HG03060 (cell line): Measurements from ENCODE around the gene NLGN3.
"Not testable (repeated sequence)": the region's sequence is repeated elsewhere in the genome, so short reads cannot be mapped to it uniquely, and the experiment has no call there.

Source experiments
- ATAC-seq: cut with Tn5 transposase; IDR thresholded peaks from one replicate; pipeline ENCODE4 v1.9.1; 2021; ENCODE audit warnings: low read depth, moderate number of reproducible peaks; ENCODE audit not compliant: unreplicated experiment

NLGN3 gene

DNA sequence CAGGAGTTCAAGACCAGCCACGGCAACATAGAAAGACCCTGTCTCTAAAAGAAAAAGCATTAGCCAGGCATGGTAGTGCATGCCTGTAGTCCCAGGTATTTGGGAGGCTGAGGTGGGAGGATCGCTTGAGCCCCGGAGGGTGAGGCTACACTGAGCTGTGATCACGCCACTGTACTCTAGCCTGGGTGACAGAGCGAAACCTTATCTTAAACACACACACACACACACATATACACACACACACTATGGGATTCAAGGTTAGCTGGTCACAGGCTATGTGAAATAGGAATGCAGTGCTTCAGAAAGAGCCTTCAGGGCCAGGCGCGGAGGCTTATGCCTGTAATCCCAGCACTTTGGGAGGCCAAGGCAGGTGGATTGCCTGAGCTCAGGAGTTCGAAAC, 23.5 kb downstream of the NLGN3 start:
- no peak for ATAC-seq

DNA sequence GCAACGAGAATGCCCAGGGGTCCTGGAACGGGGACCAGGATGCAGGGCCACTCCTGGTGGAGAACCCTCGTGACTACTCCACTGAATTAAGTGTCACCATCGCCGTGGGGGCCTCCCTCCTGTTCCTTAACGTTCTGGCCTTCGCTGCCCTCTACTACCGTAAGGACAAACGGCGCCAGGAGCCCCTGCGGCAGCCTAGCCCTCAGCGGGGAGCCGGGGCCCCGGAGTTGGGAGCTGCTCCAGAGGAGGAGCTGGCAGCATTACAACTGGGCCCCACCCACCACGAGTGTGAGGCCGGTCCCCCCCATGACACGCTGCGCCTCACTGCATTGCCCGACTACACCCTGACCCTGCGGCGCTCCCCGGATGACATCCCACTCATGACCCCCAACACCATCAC, 24.9 kb downstream of the NLGN3 start:
- no peak for ATAC-seq

DNA sequence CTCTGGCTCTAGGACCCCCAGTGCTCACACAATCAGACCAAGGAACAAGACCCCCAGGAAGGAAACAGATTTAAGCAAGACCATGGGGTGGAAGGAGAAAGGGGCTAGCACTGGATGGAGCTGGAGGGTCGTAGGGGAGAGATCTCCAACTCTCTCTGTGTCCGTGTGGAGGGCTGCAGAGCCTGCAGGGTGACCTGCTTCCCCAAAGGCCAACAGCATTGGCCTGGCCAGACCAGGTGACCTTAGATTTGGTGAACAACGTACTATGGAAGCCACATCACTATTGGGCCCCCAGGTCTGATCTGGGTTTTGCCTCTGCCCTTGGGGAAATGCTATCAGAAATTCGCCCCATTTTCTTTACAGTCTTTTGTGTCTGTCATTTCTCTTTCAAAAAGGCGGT, 26.0 kb downstream of the NLGN3 start:
- no peak for ATAC-seq

DNA sequence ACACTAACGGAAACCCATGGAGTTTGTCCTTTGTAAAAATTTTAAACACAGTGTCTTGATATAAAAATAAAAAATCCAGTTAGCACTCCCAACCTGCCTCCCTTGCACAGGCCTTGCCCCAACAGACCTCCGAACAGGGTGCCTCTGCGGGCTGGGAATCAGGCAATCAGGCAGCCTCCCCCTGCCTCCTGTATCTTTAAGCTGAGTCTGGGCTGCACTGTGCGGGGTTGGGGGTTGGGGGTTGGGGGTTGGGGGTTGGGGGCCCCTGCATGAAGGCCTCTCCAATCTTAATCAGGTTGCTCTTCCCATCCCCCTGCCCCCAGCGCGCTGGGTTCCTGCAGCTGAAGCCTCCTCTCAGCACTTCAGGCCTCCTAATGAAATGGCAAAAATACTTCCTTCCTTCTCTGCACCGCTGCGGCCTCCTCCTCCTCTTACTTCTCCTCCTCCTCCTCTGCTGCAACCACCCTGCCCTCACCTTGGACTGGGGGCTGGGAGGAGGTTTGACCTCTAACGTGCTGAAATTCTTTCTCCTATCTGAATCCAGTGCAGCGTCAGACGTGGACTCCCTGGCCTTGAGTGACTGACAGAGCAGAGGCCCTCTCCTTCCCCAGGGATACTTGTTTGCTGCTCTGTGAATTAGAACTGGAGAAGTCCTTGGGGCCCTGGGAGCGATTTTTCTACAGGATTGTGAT, 26.6 kb downstream of the NLGN3 start:
- no peak for ATAC-seq

DNA sequence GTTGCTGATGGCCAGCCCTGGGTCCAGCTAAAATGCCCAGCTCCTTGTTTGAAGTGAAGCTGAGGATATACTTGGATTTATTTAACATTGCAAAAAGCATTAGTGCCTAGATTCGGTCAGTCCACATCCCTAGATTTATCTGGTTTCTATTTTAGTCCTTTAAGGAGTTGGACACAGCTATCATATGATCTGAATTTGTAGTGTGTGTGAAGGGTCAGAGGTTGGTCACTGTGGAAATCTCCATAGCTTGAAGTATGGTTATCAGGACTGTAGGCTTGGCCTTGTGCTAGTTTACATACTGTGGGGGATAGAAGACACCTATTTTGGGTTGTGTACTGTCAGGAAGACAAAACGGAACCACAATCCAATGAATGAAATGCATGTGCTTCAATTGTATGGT, 28.8 kb downstream of the NLGN3 start:
- no peak for ATAC-seq

DNA sequence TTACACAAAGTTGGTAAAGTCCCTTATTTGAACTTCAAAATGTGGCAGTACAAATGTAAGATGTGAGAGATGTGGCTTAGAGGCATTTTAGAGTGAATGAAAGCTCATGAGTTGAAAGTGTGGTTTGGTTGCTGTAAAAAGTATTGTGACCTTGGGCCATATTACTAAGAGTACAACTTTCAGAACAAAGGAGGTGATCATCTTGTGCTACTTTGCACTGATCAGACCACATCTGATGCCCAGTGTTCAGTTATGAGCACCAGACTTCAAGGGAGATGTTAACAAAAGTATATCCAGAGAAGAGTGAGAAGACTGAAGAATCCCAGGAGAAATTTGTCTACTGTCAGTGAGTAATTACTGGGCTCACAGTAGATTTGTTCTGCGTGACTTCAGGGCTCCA, 30.2 kb downstream of the NLGN3 start:
- ATAC-seq: no peak

DNA sequence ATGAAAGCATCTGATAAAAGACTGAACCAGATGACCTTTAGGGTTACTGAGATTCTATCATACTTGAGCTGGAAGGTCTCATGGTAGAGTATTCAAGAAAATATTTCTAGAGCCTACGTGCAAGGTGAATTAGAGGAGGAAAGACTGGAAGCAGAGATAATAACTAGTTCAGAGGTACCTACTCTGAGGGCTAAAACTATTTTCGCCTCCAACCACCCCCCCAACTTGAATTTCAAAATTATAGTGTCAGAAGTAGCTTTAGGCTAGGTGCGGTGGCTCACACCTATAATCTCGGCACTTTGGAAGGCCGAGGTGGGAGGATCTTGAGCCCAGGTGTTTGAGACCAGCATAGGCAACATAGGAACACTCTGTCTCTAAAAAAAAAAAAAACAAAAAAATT, 30.9 kb downstream of the NLGN3 start:
- ATAC-seq: no peak

DNA sequence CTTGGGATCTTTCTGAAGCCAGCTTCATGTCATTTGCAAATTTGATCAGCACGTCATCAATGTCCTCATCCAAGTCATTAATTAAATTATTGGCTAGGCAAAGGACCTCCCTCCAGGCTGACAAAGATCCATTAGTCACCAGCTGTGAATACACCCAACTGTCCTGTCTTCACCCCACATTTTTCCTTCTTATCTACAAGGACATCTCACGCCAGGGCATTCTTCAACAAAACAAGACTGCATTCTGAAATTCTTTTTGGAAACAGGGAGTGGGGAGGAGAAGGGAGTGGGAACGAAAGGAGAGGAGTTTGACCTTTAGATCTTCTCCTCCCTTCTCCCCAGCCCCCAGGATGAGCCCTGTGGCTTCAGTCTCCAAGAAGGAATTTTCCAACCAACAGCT, 32.7 kb downstream of the NLGN3 start:
- ATAC-seq: no peak

DNA sequence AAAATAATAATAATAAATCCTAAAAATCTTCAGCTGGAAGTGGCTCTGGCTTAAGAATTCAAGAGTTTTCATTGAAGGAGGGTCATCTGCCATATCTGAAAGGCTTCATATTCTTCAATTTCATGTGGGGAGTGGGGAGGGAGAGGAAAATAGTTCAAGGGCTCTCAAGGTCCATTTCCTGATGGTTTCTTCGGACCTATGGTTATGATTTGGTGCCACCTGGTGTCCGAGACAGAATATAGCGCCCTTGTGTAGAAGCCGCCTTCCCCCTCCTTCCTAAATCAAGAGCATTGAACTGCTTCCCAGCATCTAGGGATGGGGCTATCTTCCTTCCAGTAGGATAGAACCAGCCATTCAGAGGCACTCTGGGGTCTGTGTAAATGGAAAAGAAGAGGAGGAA, 34.3 kb downstream of the NLGN3 start:
- ATAC-seq: no peak

DNA sequence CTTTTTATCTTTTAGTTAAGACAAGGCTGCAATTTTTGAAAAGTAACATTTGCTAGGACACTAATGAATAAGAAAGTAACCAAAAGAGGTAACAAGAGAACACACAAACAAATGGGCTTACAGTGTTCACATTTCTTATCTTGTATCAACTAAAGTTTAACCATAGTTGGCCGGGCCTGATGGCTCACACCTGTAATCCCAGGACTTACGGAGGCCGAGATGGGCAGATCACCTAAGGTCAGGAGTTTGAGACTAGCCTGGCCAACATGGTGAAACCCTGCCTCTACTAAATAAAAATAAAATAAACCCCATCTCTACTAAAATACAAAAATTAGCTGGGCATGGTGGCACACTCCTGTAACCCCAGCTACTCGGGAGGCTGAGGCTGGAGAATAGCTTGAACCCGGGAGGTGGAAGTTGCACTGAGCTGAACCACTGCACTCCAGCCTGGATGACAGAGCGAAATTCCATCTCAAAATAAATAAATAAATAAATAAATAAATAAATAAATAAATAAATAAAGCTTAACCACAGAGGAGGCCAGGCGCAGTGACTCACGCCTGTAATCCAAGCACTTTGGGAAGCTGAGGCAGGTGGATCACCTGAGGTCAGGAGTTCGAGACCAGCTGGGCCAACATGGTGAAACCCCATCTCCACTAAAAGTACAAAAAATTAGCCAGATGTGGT, 36.1 kb downstream of the NLGN3 start:
- ATAC-seq: not testable (repeated sequence)

DNA sequence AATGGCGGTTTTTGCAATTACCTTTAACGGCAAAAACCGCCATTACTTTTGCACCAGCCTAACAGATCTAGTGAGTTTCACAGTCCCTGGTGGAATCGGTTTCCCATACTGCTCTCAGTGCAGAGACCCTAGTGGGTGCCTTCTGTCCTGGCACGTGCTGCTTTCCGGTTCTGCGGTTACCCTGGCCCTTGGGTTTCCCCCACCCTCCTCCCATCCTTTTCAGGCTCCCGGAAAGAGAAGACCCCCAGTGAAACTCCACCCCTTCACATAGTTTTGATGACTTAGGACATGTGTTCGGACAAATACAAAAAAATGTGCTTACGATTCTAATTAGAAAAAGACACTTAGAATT, 36.9 kb downstream of the NLGN3 start:
- peak; percentile 12 for ATAC-seq

DNA sequence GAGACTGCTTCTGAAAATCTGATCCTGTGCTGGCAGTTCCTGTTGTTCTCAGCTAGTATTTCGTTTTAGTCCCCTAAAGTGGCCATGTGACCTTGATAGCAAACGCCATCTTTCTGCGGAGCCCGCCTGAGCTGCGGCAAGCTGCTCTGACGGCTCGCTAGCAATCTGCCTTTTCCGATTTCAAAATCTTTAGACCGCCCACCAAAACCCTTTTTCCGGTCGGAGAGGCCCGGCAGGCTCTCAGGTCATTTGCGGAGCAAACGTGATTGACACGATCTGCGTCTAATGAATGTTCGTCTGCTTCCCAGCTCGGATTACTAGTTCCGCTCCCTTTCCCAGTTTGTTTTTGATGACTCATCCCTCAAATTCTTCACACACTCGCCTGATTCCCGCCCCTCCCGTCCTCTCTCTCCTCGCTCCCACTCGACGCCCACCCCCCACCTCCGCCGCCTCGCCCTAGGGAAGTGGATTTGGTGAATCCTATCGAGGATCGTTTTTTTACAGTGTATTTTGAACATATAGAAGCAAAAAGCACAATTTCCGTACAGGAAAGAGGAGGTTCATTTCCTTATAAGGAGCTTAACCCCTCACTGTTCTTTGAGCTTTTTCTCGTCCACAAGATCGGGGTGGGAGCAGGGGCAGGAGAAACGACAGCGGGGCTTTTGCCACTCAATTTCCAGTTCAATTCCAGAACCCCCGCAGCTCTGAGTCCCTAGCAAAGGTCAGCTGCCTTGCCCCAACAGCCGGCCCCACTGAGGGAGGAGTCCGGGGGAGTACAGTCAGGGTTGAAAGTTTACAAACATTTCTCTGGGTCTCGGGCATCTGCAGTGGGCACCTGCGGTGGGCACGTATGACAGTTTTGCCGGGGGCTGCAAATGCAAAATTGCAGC, 37.5 kb downstream of the NLGN3 start:
- ATAC-seq: peak; percentile 79

DNA sequence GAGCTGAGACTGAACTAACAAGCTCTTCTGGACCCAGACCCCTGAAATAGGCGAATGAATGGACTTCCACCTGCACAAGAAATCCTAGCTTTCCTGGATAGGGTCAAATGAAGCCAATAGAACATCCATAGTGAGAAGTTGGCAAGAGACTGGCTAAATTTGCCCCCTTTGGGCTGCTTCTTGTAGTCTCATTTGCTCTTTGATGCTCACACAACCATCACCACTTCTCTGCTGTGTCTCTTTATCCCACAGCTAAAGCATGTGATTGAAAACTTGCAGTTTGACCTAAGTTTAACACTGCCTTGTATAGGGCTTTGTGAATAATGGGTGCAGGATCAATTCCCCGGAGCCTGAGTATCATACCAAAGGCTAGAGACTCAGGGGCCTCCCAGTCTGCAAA, 38.2 kb downstream of the NLGN3 start:
- ATAC-seq: no peak

DNA sequence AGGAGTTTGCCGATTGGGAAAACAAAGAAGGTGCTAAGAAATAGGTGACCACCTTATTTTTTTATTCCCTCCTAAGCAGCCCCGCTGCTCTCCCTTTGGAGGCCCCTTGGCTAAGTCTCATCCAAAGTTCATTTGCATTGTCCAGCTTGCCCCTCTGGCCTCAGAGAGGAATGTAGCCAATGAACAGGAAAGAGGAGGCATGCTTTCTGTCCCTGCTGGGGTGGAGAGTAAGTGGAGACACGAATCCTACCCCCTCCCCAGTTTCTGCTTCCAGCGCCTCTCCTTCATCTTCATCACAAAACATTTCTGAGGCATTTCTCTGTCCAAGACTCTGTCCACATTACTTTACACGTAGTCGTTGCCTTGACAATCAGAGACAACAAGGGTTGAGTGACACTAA, 38.7 kb downstream of the NLGN3 start:
- ATAC-seq: no peak

DNA sequence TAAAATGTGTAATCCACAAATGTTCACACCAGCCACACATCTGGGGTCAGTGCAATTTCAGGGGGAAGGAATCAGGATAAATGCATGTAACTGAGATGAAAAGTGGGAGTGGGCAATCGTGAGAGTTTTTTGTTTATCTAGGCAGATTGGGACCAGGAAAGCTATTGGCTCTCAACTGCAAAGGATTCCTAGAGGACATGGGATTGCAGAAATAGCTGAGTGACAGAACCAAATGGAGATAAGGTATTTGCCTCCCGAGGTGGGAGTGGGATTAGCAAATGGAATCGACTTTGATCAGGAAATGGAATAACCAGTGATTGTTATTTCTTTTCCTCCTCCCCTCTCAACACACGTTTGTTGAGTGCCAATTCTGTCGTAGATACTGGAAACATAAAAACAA, 39.5 kb downstream of the NLGN3 start:
- ATAC-seq: no peak

DNA sequence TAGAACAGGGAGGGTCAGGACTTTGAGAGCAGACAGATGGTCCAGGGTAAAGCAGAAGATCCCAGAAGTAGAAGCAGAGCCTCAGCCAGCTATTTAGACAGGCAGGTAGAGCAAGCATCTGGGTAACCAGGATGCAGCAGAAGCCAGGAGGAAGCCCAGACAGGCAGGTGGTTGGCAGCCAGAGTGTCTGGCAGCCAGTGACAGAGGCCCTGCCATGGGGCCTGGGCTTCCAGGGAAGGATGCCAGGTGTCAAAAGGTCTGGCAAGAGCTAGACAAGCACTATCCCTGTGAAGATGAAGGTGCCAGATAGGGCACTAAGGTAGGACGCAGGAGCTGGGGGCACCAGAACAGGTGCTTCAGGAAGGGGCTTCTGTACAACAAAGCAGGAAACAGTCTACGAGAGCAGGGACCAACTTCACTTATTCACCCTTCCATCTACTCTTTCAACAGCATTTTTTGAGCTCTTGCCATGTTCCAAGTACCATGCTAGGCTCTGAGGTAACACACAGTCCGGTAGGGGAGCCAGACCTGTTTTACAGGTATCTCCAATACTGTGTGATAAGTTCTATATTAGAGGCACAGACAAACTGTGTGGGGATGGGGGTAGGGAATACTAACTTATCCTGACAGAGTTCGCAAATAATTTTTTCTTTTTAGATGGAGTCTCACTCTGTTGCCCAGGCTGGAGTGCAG, 40.3 kb downstream of the NLGN3 start:
- ATAC-seq: no peak

DNA sequence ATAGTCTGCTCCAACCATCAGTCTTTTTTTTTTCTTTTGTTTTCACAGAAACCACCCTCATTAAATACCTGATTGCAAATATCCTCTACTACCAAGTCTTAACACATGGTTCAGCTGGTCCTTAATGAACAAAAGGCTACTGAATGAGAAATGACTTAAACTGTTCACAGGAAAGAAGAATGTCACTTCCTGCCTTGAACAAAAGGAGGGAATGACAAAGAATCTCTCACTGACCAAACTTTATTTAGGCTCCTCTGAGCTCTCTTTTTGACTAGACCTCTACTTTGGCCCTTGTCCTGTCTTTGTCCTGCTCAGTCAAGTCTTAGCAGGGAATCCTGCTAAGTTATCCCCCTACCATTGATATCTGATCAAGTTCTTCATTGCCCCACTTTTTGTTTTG, 46.6 kb downstream of the NLGN3 start:
- no peak for ATAC-seq

DNA sequence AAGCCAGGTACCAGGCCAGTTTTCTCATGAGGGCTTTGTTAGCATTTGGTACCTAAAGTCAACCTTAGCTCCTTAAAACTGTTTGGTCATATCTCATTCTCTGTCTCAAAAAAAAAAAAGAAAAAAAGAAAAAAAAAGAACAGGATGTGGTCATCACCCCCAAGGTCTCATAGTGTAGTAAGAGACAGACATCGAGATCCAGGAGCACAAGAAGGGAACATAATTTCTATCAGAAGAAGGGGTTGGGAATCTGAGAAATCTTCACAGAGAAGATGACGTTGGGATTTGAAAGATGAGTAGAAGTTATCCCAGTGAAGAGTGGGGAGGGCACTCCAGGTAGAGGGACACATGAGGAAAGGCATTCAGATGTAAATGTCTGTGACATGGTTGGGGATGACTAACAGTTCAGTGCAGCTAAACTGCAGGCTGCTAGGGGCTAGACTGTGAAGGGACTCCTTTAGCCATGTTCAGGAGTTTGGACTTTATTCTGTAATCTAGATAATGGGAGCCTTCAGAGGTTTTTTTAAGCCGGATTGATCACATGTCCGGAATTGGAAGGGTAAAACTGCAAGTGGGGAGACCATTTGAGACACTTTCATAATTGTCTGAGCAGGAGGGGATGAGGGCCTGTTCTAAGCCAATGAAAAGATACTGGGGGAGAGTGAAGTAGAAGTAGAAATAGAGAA, 51.5 kb downstream of the NLGN3 start:
- ATAC-seq: no peak

DNA sequence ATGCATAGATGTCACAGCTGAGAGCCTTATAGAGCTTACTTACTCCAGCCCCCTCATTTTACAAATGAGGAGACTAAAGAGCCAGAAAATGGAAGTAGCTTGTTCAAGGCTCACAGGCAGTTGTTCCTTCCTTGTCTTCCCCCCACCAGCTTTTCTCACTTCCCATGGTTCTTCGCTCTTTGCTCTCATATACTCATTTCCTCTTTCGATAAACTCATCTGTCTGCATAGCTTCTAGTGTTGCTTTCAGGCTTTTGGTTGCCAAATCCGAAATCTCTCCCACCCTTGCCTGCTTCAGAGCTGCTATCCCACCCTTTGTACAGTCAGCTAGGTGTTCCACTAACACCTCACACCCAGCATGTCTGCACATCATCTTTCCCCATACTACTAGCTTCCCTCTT, 53.4 kb downstream of the NLGN3 start:
- ATAC-seq: no peak

DNA sequence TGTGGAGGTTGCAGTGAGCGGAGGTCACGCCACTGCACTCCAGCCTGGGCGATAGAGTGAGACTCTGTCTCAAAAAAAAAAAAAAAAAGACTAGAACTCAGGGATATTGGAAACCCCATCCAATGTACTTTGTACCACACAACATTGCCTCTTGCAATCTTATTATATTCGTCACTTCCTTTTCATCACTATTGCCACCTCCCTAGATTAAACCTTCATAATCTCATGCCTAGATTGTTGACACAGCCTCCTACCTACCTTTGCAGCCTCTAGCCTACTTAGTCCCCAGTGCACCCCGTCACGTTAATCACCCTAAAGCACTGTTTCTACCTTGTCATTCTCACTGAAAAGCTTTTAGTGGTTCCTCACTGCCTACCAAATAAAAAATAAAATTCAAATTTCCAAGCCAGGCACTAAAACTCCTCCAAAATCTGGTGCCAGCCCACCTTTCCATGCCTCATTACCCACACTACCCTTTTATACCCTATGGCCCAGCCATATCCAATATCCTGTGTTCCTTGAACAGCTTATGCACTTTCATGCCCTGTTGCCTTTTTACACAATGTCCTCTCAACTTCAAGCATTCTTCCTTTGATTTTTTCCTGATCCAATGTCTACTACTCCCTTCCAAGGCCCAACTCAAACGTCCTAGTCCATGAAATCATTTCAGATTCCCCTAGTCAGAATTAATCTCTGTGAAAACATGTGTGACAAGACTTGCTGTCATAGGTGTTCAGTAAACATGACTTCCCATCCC, 54.8 kb downstream of the NLGN3 start:
- no peak for ATAC-seq
